Femur (tissue), 1 donor: ENCODE measurements around the gene PLEKHM2.

ENCODE experiments used
- DNase-seq: peaks from one replicate; pipeline ENCODE4 v3.0.0-alpha.2; 2017

Gene PLEKHM2

GRCh38 chr1:15727866-15728534, 43.9 kb downstream of the PLEKHM2 start:
- DNase-seq: no peak

- no peak for DNase-seq
Observed at GRCh38 chr1:15728937-15729657, 45.0 kb downstream of the PLEKHM2 start.

- peak; percentile 21 for DNase-seq
Observed at GRCh38 chr1:15730423-15730822, 46.3 kb downstream of the PLEKHM2 start.

- DNase-seq: no peak
Observed at GRCh38 chr1:15730936-15731335, 46.8 kb downstream of the PLEKHM2 start.

- no peak for DNase-seq
Observed at GRCh38 chr1:15731735-15732685, 47.9 kb downstream of the PLEKHM2 start.

GRCh38 chr1:15732686-15733081, 48.6 kb downstream of the PLEKHM2 start:
- DNase-seq: no peak

GRCh38 chr1:15733218-15733725, 49.2 kb downstream of the PLEKHM2 start:
- no peak for DNase-seq

- no peak for DNase-seq
Observed at GRCh38 chr1:15733726-15734226, 49.7 kb downstream of the PLEKHM2 start.

- no peak for DNase-seq
Observed at GRCh38 chr1:15734296-15734695, 50.2 kb downstream of the PLEKHM2 start.

GRCh38 chr1:15734901-15735300, 50.8 kb downstream of the PLEKHM2 start:
- DNase-seq: no peak

- no peak for DNase-seq
Observed at GRCh38 chr1:15735304-15736037, 51.4 kb downstream of the PLEKHM2 start.

- DNase-seq: peak; percentile 80
Observed at GRCh38 chr1:15736038-15736891, 52.1 kb downstream of the PLEKHM2 start, which contains the start of gene SLC25A34. TSS of gene SLC25A34 (plus strand) at chr1:15736258. CDS start at chr1:15736486, 228 bp downstream.

GRCh38 chr1:15736892-15737261, 52.8 kb downstream of the PLEKHM2 start:
- DNase-seq: no peak

- no peak for DNase-seq
Observed at GRCh38 chr1:15737324-15738319, 53.5 kb downstream of the PLEKHM2 start.

- no peak for DNase-seq
Observed at GRCh38 chr1:15738416-15739113, 54.4 kb downstream of the PLEKHM2 start.

GRCh38 chr1:15739259-15739658, 55.1 kb downstream of the PLEKHM2 start:
- DNase-seq: no peak

GRCh38 chr1:15739745-15740144, 55.6 kb downstream of the PLEKHM2 start:
- no peak for DNase-seq

GRCh38 chr1:15740924-15741850, 57.1 kb downstream of the PLEKHM2 start:
- peak; percentile 79 for DNase-seq
